ENCODE measurements around the gene AKAP6. TPM values are rescaled to one million over a fixed set of nuclear protein-coding genes. Genes with fewer than 3 reads are reported as not detected.

The AKAP6 gene
- total RNA-seq, 1 experiment from 2014 or later: 2.8 TPM

- CTCF ChIA-PET: no interaction called here
- no peak overlapping the region for H3K4me3 Mint-ChIP-seq (ENCODE audit: low read depth, unreplicated experiment)
Measured at GRCh38 chr14:32361674-32362073, 32.6 kb downstream of the AKAP6 start.

GRCh38 chr14:32363761-32364160 lies 34.7 kb downstream of the AKAP6 start:
- Mint-ChIP-seq H3K9me3 (ENCODE audit: low read depth, unreplicated experiment) (no peaks in the 10 kb centered on the region), H3K27ac (ENCODE audit: unreplicated experiment) (no peak overlapping the region), H3K27me3 (ENCODE audit: unreplicated experiment) (peaks cover 12% of the 10 kb centered on the region), H3K36me3 (ENCODE audit: insufficient read depth, unreplicated experiment) (no peaks in the 10 kb centered on the region), H3K4me3 (ENCODE audit: low read depth, unreplicated experiment) (no peak overlapping the region), H3K4me1 (ENCODE audit: low read depth, unreplicated experiment) (no peaks in the 10 kb centered on the region)
- CTCF ChIA-PET: no interaction called here
- DNase-seq: no peak
- intact Hi-C loops (cut with micrococcal nuclease; ENCODE audit: unreplicated experiment): no loop called here
- BruUV-seq (replicated peaks): no TSS peak
- TF ChIP-seq CTCF (IDR thresholded peaks at IDR 0.05; ENCODE audit: unreplicated experiment): no peak

More at GRCh38 chr14:32361674-32362073, 32.6 kb downstream of the AKAP6 start:
- Mint-ChIP-seq H3K4me1 (ENCODE audit: low read depth, unreplicated experiment) (no peaks in the 10 kb centered on the region), H3K9me3 (ENCODE audit: low read depth, unreplicated experiment) (no peaks in the 10 kb centered on the region), H3K27ac (ENCODE audit: unreplicated experiment) (no peak overlapping the region), H3K36me3 (ENCODE audit: insufficient read depth, unreplicated experiment) (no peaks in the 10 kb centered on the region), H3K27me3 (ENCODE audit: unreplicated experiment) (peaks cover 15% of the 10 kb centered on the region)
- no peak for DNase-seq
- no TSS peak for BruUV-seq (replicated peaks)
- no peak for TF ChIP-seq CTCF (IDR thresholded peaks at IDR 0.05; ENCODE audit: unreplicated experiment)
- intact Hi-C loops (cut with micrococcal nuclease; ENCODE audit: unreplicated experiment): no loop called here

DNA sequence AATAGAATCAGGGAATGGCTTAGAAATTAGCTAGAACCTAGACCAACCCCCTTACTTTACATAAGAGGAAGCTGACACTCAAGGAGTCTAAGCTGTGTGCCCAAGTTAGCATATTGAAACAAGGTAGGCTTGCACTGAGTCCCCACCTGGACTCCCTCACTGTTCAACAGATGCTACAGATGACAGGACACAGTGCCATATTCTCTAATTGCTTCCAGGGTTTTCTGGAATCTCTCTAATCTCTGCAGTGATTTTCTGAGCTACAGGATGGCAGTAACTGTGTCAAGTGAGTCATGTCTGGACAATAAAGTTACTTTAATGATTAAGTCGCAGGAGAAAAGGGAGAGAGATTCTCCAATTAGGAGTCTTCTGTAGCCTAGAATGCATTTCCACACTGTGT lies 35.8 kb downstream of the AKAP6 start:
- intact Hi-C loops (cut with micrococcal nuclease; ENCODE audit: unreplicated experiment): no loop called here
- DNase-seq: no peak
- no peak overlapping the region for H3K4me3 Mint-ChIP-seq (ENCODE audit: low read depth, unreplicated experiment)
- H3K36me3 Mint-ChIP-seq (ENCODE audit: insufficient read depth, unreplicated experiment): no peaks in the 10 kb centered on the region
- CTCF ChIA-PET: no interaction called here
- H3K27me3 Mint-ChIP-seq (ENCODE audit: unreplicated experiment): peaks cover 12% of the 10 kb centered on the region
- no peaks in the 10 kb centered on the region for H3K4me1 Mint-ChIP-seq (ENCODE audit: low read depth, unreplicated experiment)
- no peak overlapping the region for H3K27ac Mint-ChIP-seq (ENCODE audit: unreplicated experiment)
- no peak for TF ChIP-seq CTCF (IDR thresholded peaks at IDR 0.05; ENCODE audit: unreplicated experiment)
- BruUV-seq (replicated peaks): no TSS peak
- H3K9me3 Mint-ChIP-seq (ENCODE audit: low read depth, unreplicated experiment): no peaks in the 10 kb centered on the region

DNA sequence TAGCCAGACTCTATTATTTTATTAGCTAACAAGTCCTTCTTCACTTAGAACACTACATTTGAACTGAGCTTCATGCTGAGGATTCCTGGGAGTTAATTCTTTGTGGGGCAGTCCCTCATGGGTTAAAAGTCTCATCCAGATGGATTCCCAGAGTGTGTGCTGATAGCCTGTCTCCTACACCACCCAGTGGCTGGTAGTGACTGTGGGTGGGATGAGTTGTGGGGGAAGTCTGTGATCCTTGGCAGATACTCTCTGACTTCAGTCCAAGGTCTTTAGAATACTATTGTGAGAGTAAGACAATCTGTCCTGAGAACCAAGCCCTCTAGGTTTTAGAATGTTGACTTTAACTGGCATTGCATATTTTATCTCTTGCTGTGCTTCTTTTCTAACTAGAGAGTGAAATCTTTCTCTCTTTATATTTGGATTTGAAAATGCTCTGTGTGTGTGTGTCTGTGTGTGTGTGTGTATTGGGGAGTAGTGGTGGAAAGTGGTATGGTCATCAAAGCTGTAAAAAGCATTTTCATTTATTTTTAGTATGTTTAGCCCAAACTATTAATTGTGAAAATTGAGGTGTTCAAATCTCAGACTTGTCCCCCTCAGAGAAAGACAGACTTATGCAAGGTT lies 37.3 kb downstream of the AKAP6 start:
- no peak for TF ChIP-seq CTCF (IDR thresholded peaks at IDR 0.05; ENCODE audit: unreplicated experiment)
- no peaks in the 10 kb centered on the region for H3K9me3 Mint-ChIP-seq (ENCODE audit: low read depth, unreplicated experiment)
- BruUV-seq (replicated peaks): no TSS peak
- CTCF ChIA-PET: no interaction called here
- intact Hi-C loops (cut with micrococcal nuclease; ENCODE audit: unreplicated experiment): no loop called here
- DNase-seq: no peak
- peaks cover 12% of the 10 kb centered on the region for H3K27me3 Mint-ChIP-seq (ENCODE audit: unreplicated experiment)
- H3K4me1 Mint-ChIP-seq (ENCODE audit: low read depth, unreplicated experiment): no peaks in the 10 kb centered on the region
- H3K36me3 Mint-ChIP-seq (ENCODE audit: insufficient read depth, unreplicated experiment): no peaks in the 10 kb centered on the region
- H3K27ac Mint-ChIP-seq (ENCODE audit: unreplicated experiment): no peak overlapping the region
- no peak overlapping the region for H3K4me3 Mint-ChIP-seq (ENCODE audit: low read depth, unreplicated experiment)
